Esophagus muscularis mucosa (tissue), 4 donors: ENCODE data around the gene KLHL25. TPM values are rescaled to one million over a fixed set of nuclear protein-coding genes. Genes with fewer than 3 reads are reported as not detected.
"Not testable (repeated sequence)": the region's sequence is repeated elsewhere in the genome, so short reads cannot be mapped to it uniquely, and the experiment has no call there.

Experiments used
- DNase-seq: peaks from one replicate; pipeline ENCODE4 v3.0.0-alpha.2; 2017; ENCODE audit errors: extremely low spot score
- H3K27ac ChIP-seq, 4 donors: fragments of 200-600 bp; sonication (generic); replicated peaks in 1 of 4; 1 replicate in 3 of 4; 2 replicates in 1 of 4; pipeline ENCODE4 v1.5.1; 2016 to 2019; ENCODE audit warnings: mild to moderate bottlenecking in 1 of 4
- H3K27me3 ChIP-seq, 4 donors: fragments of 200-600 bp; sonication (generic); one replicate each; pipeline versions ENCODE4 v1.5.1 to v1.6.0; 2016 to 2019
- H3K36me3 ChIP-seq, 4 donors: fragments of 200-600 bp; sonication (generic); one replicate each; pipeline ENCODE4 v1.5.1; 2016 to 2019
- H3K4me1 ChIP-seq, 4 donors: fragments of 200-600 bp; sonication (generic); one replicate each; pipeline ENCODE4 v1.5.1; 2016 to 2019
- H3K4me3 ChIP-seq, 4 donors: fragments of 200-600 bp; sonication (generic); 1 replicate in 2 of 4; 2 replicates in 2 of 4; pipeline ENCODE4 v1.5.1; 2016 to 2019; ENCODE audit warnings: mild to moderate bottlenecking in 4 of 4, moderate library complexity in 1 of 4
- H3K9me3 ChIP-seq, 4 donors: fragments of 200-600 bp; sonication (generic); 1 replicate in 3 of 4; 2 replicates in 1 of 4; pipeline ENCODE4 v1.5.1; 2016 to 2019
- CTCF ChIP-seq, 3 experiments: fragments of 200-600 bp in 2 of 3; fragments of 450-650 bp in 1 of 3; sonication (generic) in 2 of 3; IDR thresholded peaks; one replicate each; pipeline ENCODE4 v1.5.1; 2017 to 2019; ENCODE audit warnings: antibody characterized with exemption in 3 of 3, mild to moderate bottlenecking in 2 of 3, moderate library complexity in 1 of 3
- EP300 ChIP-seq: sonication (generic); formaldehyde crosslinking; IDR thresholded peaks from one replicate; pipeline ENCODE4 v1.6.1; 2017; ENCODE audit warnings: antibody characterized with exemption
- POLR2A ChIP-seq: fragments of 450-650 bp; IDR thresholded peaks from one replicate; pipeline ENCODE4 v1.6.1; 2017; ENCODE audit warnings: antibody characterized with exemption, moderate library complexity, mild to moderate bottlenecking, low read depth
- POLR2AphosphoS5 ChIP-seq, 2 donors: sonication (generic); formaldehyde crosslinking; IDR thresholded peaks; one replicate each; pipeline ENCODE4 v1.6.1; 2017; ENCODE audit warnings: antibody characterized with exemption in 2 of 2
- WGBS: methylation state at CpG from one replicate; pipeline ENCODE4 v1.1.5; 2018; 5-methylcytosine and 5-hydroxymethylcytosine counted together
- intact Hi-C: fragments of 100-400 bp; cut with DNase I; formaldehyde crosslinking; loops from one replicate; pipeline ENCODE4 v1.15.1; 2023
- total RNA-seq, 4 donors: library from RNA; depleted of rRNA; stranded (reverse); fragments of >200 nt; gene quantifications; one replicate each; pipeline versions ENCODE4 v1.1.0 to v1.2.1, GENCODE V29; 2016

KLHL25 gene
- total RNA-seq, 4 donors from 2014 or later = 10.8 to 24.4 (median 12.0) TPM

- DNase-seq = no peak
- WGBS = 61% methylated on average over 15 of the region's 15 CpGs
- intact Hi-C loops = loop anchor here (2.0 kb wide), 1 partner anchor 101 kb away; no protein-coding TSS in a partner anchor
- Histone ChIP-seq H3K9me3 (no peaks in the 10 kb centered on the region), H3K36me3 (no peaks in the 10 kb centered on the region), H3K4me3 (no peak overlapping the region), H3K4me1 (peaks cover 0 to 6% (median 4%) of the 10 kb centered on the region in 4 donors), H3K27me3 (no peaks in the 10 kb centered on the region), H3K27ac (no peak overlapping the region)
- TF ChIP-seq POLR2AphosphoS5 (IDR thresholded peaks at IDR 0.05) = peak in 1 of 2 donors; percentile 38
- no peak for TF ChIP-seq EP300
- no peak for TF ChIP-seq POLR2A
- peak; percentile 70 to 75 (median 74) for TF ChIP-seq CTCF (IDR thresholded peaks at IDR 0.05)
Observed at GRCh38 chr15:85831415-85832113, 36.8 kb upstream of the KLHL25 start.

- not testable (repeated sequence) for H3K4me1 ChIP-seq, H3K27ac ChIP-seq, H3K9me3 ChIP-seq, DNase-seq, H3K36me3 ChIP-seq, H3K27me3 ChIP-seq, H3K4me3 ChIP-seq
- WGBS = 92% methylated on average over 4 of the region's 4 CpGs
- intact Hi-C loops = loop anchor here (2.0 to 5.0 kb wide), 2 partner anchors 99 to 527 kb away; no protein-coding TSS in a partner anchor
Observed at GRCh38 chr15:85829754-85830153, 35.0 kb upstream of the KLHL25 start.

GRCh38 chr15:85828874-85829273 lies 34.1 kb upstream of the KLHL25 start:
- Histone ChIP-seq H3K27ac (no peak overlapping the region), H3K9me3 (no peaks in the 10 kb centered on the region), H3K4me3 (no peak overlapping the region), H3K27me3 (no peaks in the 10 kb centered on the region), H3K4me1 (peaks cover 0 to 6% (median 4%) of the 10 kb centered on the region in 4 donors), H3K36me3 (no peaks in the 10 kb centered on the region)
- intact Hi-C loops = loop anchor here (5.0 kb wide), 1 partner anchor 527 kb away; no protein-coding TSS in a partner anchor
- no peak for DNase-seq
- WGBS = 80% methylated on average over 4 of the region's 4 CpGs
- TF ChIP-seq POLR2AphosphoS5 (IDR thresholded peaks at IDR 0.05) (no peak), POLR2A (no peak), EP300 (no peak), CTCF (IDR thresholded peaks at IDR 0.05) (no peak)

- Histone ChIP-seq H3K27ac (no peak overlapping the region), H3K27me3 (no peaks in the 10 kb centered on the region), H3K4me1 (peaks cover 0 to 6% (median 4%) of the 10 kb centered on the region in 4 donors), H3K4me3 (no peak overlapping the region), H3K9me3 (no peaks in the 10 kb centered on the region), H3K36me3 (no peaks in the 10 kb centered on the region)
- no peak for DNase-seq
- intact Hi-C loops = loop anchor here (5.0 kb wide), 1 partner anchor 526 kb away; no protein-coding TSS in a partner anchor
- no peak for TF ChIP-seq EP300
- no peak for TF ChIP-seq POLR2A
- TF ChIP-seq POLR2AphosphoS5 (IDR thresholded peaks at IDR 0.05) = no peak
- no peak for TF ChIP-seq CTCF (IDR thresholded peaks at IDR 0.05)
- WGBS = 97% methylated on average over 1 of the region's 1 CpG
Observed at GRCh38 chr15:85828126-85828525, 33.4 kb upstream of the KLHL25 start.

GRCh38 chr15:85826756-85827515 lies 32.2 kb upstream of the KLHL25 start:
- intact Hi-C loops = loop anchor here (5.0 kb wide), 1 partner anchor 525 kb away; no protein-coding TSS in a partner anchor

More at GRCh38 chr15:85826756-85827515, 32.2 kb upstream of the KLHL25 start:
- Histone ChIP-seq H3K4me3 (no peak overlapping the region), H3K27ac (no peak overlapping the region), H3K36me3 (no peaks in the 10 kb centered on the region), H3K27me3 (no peaks in the 10 kb centered on the region), H3K4me1 (peaks cover 0 to 6% (median 4%) of the 10 kb centered on the region in 4 donors), H3K9me3 (no peaks in the 10 kb centered on the region)
- DNase-seq = no peak
- TF ChIP-seq POLR2AphosphoS5 (IDR thresholded peaks at IDR 0.05) (no peak), POLR2A (no peak), EP300 (no peak), CTCF (IDR thresholded peaks at IDR 0.05) (no peak)
- WGBS = 78% methylated on average over 7 of the region's 7 CpGs
